Measurements from ENCODE around the gene KIF18A. TPM values are rescaled to one million over a fixed set of nuclear protein-coding genes. Genes with fewer than 3 reads are reported as not detected.

Gene KIF18A
- total RNA-seq, 1 donor from 2014 or later = 0.25 TPM

DNA sequence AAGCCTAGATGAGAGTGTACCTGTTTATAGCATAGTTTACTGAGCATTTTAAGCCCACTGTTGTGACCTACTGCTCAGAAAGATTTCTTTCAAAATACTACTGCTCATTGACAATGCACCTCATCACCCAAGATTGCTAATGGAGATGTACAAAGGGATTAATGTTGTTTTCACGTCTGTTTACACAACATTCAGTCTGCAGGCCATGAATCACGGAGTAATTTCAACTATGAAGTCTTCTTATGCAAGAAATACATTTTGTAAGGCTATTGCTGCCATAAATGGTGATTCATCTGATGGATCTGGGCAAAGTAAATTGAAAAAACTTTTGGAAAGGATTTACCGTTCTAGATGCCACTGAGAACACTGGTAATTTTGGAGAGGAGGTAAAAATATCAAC, 112.9 kb downstream of the KIF18A start:
- no peak for DNase-seq
- Histone ChIP-seq H3K36me3 (no peaks in the 10 kb centered on the region), H3K27ac (replicated peaks) (no peak overlapping the region), H3K4me1 (no peaks in the 10 kb centered on the region), H3K4me3 (no peak overlapping the region), H3K9me3 (replicated peaks) (peaks cover 17% of the 10 kb centered on the region), H3K27me3 (ENCODE audit: low read depth) (no peaks in the 10 kb centered on the region)
- intact Hi-C loops (cut with micrococcal nuclease) = no loop called here
- no peak for TF ChIP-seq CTCF (IDR thresholded peaks at IDR 0.05; ENCODE audit: borderline replicate concordance)

DNA sequence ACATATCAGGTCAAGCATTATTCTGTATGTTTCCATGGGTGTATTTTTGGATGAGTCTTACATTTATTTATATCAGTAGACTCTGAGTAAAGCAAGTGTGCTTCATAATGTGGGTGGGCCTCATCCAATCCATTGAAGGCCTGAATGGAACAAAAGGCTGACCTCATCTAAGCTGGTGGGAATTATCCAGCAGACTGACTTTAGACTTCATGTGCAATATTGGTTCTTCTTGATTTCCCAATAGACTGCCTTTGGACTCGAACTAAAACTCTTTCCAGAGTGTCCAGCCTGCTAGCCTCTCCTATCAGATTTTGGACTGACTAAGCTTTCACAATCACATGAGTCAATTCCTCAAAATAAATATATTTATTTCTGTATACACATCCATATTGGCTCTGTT, 116.2 kb downstream of the KIF18A start:
- H3K9me3 ChIP-seq (replicated peaks) = no peaks in the 10 kb centered on the region
- H3K27ac ChIP-seq (replicated peaks) = no peak overlapping the region
- no peaks in the 10 kb centered on the region for H3K36me3 ChIP-seq
- H3K27me3 ChIP-seq (ENCODE audit: low read depth) = no peaks in the 10 kb centered on the region
- H3K4me1 ChIP-seq = no peaks in the 10 kb centered on the region
- no peak for TF ChIP-seq CTCF (IDR thresholded peaks at IDR 0.05; ENCODE audit: borderline replicate concordance)
- no peak overlapping the region for H3K4me3 ChIP-seq
- intact Hi-C loops (cut with micrococcal nuclease) = no loop called here
- no peak for DNase-seq

DNA sequence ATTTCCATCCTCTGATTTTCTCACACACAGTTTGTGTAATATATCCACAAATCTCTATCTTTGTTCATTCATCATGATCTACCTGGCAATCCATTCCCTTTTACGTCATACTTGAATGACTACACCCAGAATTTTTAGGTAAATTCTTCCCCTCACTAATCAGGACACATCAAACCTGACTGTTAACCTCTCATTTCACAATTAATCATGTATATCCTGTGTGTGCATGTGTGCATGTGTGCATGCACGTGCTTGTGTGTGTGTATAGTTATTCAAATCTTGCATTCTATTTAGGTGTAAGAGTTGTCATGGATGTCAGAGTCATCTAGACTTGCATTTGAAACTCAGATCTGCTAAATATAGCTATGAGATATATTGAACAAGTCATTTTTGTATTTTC, 130.4 kb downstream of the KIF18A start:
- no peaks in the 10 kb centered on the region for H3K9me3 ChIP-seq (replicated peaks)
- no peak overlapping the region for H3K4me3 ChIP-seq
- H3K27ac ChIP-seq (replicated peaks) = no peak overlapping the region
- TF ChIP-seq CTCF (IDR thresholded peaks at IDR 0.05; ENCODE audit: borderline replicate concordance) = no peak
- H3K27me3 ChIP-seq (ENCODE audit: low read depth) = no peaks in the 10 kb centered on the region
- H3K4me1 ChIP-seq = no peaks in the 10 kb centered on the region
- DNase-seq = no peak
- intact Hi-C loops (cut with micrococcal nuclease) = no loop called here
- H3K36me3 ChIP-seq = no peaks in the 10 kb centered on the region

GRCh38 chr11:27977031-27977430, 130.9 kb downstream of the KIF18A start:
- intact Hi-C loops (cut with micrococcal nuclease) = no loop called here
- Histone ChIP-seq H3K27me3 (ENCODE audit: low read depth) (no peaks in the 10 kb centered on the region), H3K4me1 (no peaks in the 10 kb centered on the region), H3K36me3 (no peaks in the 10 kb centered on the region), H3K27ac (replicated peaks) (no peak overlapping the region), H3K9me3 (replicated peaks) (no peaks in the 10 kb centered on the region), H3K4me3 (no peak overlapping the region)
- DNase-seq = no peak
- no peak for TF ChIP-seq CTCF (IDR thresholded peaks at IDR 0.05; ENCODE audit: borderline replicate concordance)

- intact Hi-C loops (cut with micrococcal nuclease) = no loop called here
- no peak for TF ChIP-seq CTCF (IDR thresholded peaks at IDR 0.05; ENCODE audit: borderline replicate concordance)
- Histone ChIP-seq H3K36me3 (no peaks in the 10 kb centered on the region), H3K27ac (replicated peaks) (no peak overlapping the region), H3K27me3 (ENCODE audit: low read depth) (no peaks in the 10 kb centered on the region), H3K4me3 (no peak overlapping the region), H3K4me1 (no peaks in the 10 kb centered on the region), H3K9me3 (replicated peaks) (no peaks in the 10 kb centered on the region)
- no peak for DNase-seq
Measured at GRCh38 chr11:27976262-27976661, 131.7 kb downstream of the KIF18A start.
